ENCODE measurements around the gene CAMK4.

Gene CAMK4

GRCh38 chr5:111512375-111513130, 288.4 kb downstream of the CAMK4 start, which contains the start of gene STARD4:
Gene STARD4, minus strand, starts transcription at chr5:111512535. Its CDS starts 5,102 bp downstream, at chr5:111507433.
- Histone ChIP-seq H3K9me3 (ENCODE audit: severe bottlenecking) (no peaks in the 10 kb centered on the region), H3K4me3 (ENCODE audit: severe bottlenecking) (peak within 1 kb of the TSS; percentile 64), H3K36me3 (ENCODE audit: low read depth) (peaks cover 38% of the 10 kb centered on the region), H3K27me3 (ENCODE audit: insufficient read depth, poor library complexity, severe bottlenecking) (no peaks in the 10 kb centered on the region), H3K27ac (ENCODE audit: poor library complexity, severe bottlenecking) (peak within 1 kb of the TSS; percentile 94), H3K4me1 (ENCODE audit: insufficient read depth, poor library complexity, severe bottlenecking) (peaks cover 36% of the 10 kb centered on the region)
- no peak for TF ChIP-seq CTCF (IDR thresholded peaks at IDR 0.05; ENCODE audit: poor library complexity, severe bottlenecking)
- peak; percentile 99 for DNase-seq (ENCODE audit: low spot score)
- peak; percentile 95 for ATAC-seq (ENCODE audit: low read depth)

- TF ChIP-seq CTCF (IDR thresholded peaks at IDR 0.05; ENCODE audit: poor library complexity, severe bottlenecking), result no peak
- no peak for DNase-seq (ENCODE audit: low spot score)
- peak overlapping the region; percentile 64 for H3K4me3 ChIP-seq (ENCODE audit: severe bottlenecking)
- no peaks in the 10 kb centered on the region for H3K9me3 ChIP-seq (ENCODE audit: severe bottlenecking)
- peaks cover 32% of the 10 kb centered on the region for H3K36me3 ChIP-seq (ENCODE audit: low read depth)
- H3K27me3 ChIP-seq (ENCODE audit: insufficient read depth, poor library complexity, severe bottlenecking), result no peaks in the 10 kb centered on the region
- ATAC-seq (ENCODE audit: low read depth), result no peak
- peak overlapping the region; percentile 94 for H3K27ac ChIP-seq (ENCODE audit: poor library complexity, severe bottlenecking)
- peaks cover 32% of the 10 kb centered on the region for H3K4me1 ChIP-seq (ENCODE audit: insufficient read depth, poor library complexity, severe bottlenecking)
These were observed 288.9 kb downstream of the CAMK4 start for GRCh38 chr5:111513131-111513520.

GRCh38 chr5:111514087-111514486, 289.9 kb downstream of the CAMK4 start:
- Histone ChIP-seq H3K36me3 (ENCODE audit: low read depth) (peaks cover 23% of the 10 kb centered on the region), H3K9me3 (ENCODE audit: severe bottlenecking) (no peaks in the 10 kb centered on the region), H3K27ac (ENCODE audit: poor library complexity, severe bottlenecking) (peak overlapping the region; percentile 94), H3K4me3 (ENCODE audit: severe bottlenecking) (no peak overlapping the region), H3K4me1 (ENCODE audit: insufficient read depth, poor library complexity, severe bottlenecking) (peaks cover 24% of the 10 kb centered on the region), H3K27me3 (ENCODE audit: insufficient read depth, poor library complexity, severe bottlenecking) (no peaks in the 10 kb centered on the region)
- DNase-seq (ENCODE audit: low spot score), result no peak
- ATAC-seq (ENCODE audit: low read depth), result no peak
- TF ChIP-seq CTCF (IDR thresholded peaks at IDR 0.05; ENCODE audit: poor library complexity, severe bottlenecking), result no peak

- ATAC-seq (ENCODE audit: low read depth) (no peak), DNase-seq (ENCODE audit: low spot score) (no peak)
- TF ChIP-seq CTCF (IDR thresholded peaks at IDR 0.05; ENCODE audit: poor library complexity, severe bottlenecking), result no peak
- Histone ChIP-seq H3K9me3 (ENCODE audit: severe bottlenecking) (no peaks in the 10 kb centered on the region), H3K27me3 (ENCODE audit: insufficient read depth, poor library complexity, severe bottlenecking) (no peaks in the 10 kb centered on the region), H3K4me3 (ENCODE audit: severe bottlenecking) (no peak overlapping the region), H3K36me3 (ENCODE audit: low read depth) (no peaks in the 10 kb centered on the region), H3K4me1 (ENCODE audit: insufficient read depth, poor library complexity, severe bottlenecking) (peaks cover 8% of the 10 kb centered on the region), H3K27ac (ENCODE audit: poor library complexity, severe bottlenecking) (no peak overlapping the region)
These were observed 293.8 kb downstream of the CAMK4 start for GRCh38 chr5:111517853-111518501.

GRCh38 chr5:111518777-111519176, 294.6 kb downstream of the CAMK4 start:
- no peak overlapping the region for H3K4me3 ChIP-seq (ENCODE audit: severe bottlenecking)
- no peaks in the 10 kb centered on the region for H3K9me3 ChIP-seq (ENCODE audit: severe bottlenecking)
- H3K27ac ChIP-seq (ENCODE audit: poor library complexity, severe bottlenecking), result no peak overlapping the region
- ATAC-seq (ENCODE audit: low read depth), result no peak
- H3K27me3 ChIP-seq (ENCODE audit: insufficient read depth, poor library complexity, severe bottlenecking), result no peaks in the 10 kb centered on the region
- H3K4me1 ChIP-seq (ENCODE audit: insufficient read depth, poor library complexity, severe bottlenecking), result peaks cover 1% of the 10 kb centered on the region
- no peak for DNase-seq (ENCODE audit: low spot score)
- TF ChIP-seq CTCF (IDR thresholded peaks at IDR 0.05; ENCODE audit: poor library complexity, severe bottlenecking), result no peak
- H3K36me3 ChIP-seq (ENCODE audit: low read depth), result no peaks in the 10 kb centered on the region
